Esophagus muscularis mucosa (tissue), 3 donors: Measurements from ENCODE around the gene URM1.

ENCODE experiments used
- CTCF ChIP-seq, 3 experiments: fragments of 200-600 bp in 2 of 3; fragments of 450-650 bp in 1 of 3; sonication (generic) in 2 of 3; IDR thresholded peaks; one replicate each; pipeline ENCODE4 v1.5.1; 2017 to 2019; ENCODE audit warnings: antibody characterized with exemption in 3 of 3, mild to moderate bottlenecking in 2 of 3, moderate library complexity in 1 of 3
- POLR2A ChIP-seq: fragments of 450-650 bp; IDR thresholded peaks from one replicate; pipeline ENCODE4 v1.6.1; 2017; ENCODE audit warnings: antibody characterized with exemption, moderate library complexity, mild to moderate bottlenecking, low read depth
- POLR2AphosphoS5 ChIP-seq, 2 donors: sonication (generic); formaldehyde crosslinking; IDR thresholded peaks; one replicate each; pipeline ENCODE4 v1.6.1; 2017; ENCODE audit warnings: antibody characterized with exemption in 2 of 2

GRCh38 chr9:128369024-128369706, 2.0 kb upstream of the URM1 start:
- TF ChIP-seq POLR2A (no peak), CTCF (IDR thresholded peaks at IDR 0.05) (no peak), POLR2AphosphoS5 (IDR thresholded peaks at IDR 0.05) (no peak)
